Measurements from ENCODE around the gene LSM7.

The LSM7 gene

DNA sequence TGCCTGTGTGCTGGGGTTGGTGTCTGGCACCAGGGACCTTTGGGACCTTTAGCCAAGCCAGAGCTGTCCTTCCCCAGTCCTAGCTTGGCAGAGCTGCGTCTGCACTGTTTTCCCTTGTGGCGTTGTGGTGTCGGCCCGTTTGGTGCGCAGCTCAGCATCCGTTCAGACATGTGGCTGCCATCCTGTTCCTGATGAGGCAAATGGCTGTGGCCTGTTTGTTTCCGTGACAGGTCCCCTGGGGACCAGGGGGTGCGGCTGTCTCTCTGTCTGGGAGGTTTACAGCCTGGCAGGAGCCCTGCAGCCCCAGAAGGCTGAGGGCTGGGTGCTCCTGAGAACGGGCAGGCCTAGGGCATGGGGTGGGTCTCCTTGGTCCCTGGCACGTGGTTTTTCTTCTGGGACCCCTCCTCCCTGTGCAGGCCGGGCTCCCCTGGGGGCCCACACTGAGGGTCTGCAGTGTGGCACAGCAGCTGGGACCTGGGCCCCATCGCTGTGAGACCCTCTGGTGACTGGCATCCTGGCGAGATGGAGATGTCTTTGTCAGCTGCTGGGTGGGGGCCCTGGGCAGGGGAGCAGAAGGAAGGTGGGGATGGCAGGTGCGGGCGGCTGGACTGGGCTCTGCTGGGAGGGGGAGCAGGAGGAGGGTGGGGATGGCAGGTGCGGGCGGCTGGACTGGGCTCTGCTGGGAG lies 4.1 kb upstream of the LSM7 start:
- POLR2A ChIA-PET = no interaction called here
- DNase-seq (ENCODE audit: low read depth, low spot score) = no peak
- CTCF ChIA-PET = interaction anchor here (0.8 to 1.1 kb wide), 2 partner anchors 58 to 60 kb away, joined by 3 read pairs; no protein-coding TSS in a partner anchor
- no peak overlapping the region for H3K4me3 ChIP-seq (ENCODE audit: low read depth, low read length)
- TF ChIP-seq, protein P1, sequence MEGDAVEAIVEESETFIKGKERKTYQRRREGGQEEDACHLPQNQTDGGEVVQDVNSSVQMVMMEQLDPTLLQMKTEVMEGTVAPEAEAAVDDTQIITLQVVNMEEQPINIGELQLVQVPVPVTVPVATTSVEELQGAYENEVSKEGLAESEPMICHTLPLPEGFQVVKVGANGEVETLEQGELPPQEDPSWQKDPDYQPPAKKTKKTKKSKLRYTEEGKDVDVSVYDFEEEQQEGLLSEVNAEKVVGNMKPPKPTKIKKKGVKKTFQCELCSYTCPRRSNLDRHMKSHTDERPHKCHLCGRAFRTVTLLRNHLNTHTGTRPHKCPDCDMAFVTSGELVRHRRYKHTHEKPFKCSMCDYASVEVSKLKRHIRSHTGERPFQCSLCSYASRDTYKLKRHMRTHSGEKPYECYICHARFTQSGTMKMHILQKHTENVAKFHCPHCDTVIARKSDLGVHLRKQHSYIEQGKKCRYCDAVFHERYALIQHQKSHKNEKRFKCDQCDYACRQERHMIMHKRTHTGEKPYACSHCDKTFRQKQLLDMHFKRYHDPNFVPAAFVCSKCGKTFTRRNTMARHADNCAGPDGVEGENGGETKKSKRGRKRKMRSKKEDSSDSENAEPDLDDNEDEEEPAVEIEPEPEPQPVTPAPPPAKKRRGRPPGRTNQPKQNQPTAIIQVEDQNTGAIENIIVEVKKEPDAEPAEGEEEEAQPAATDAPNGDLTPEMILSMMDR (IDR thresholded peaks at IDR 0.05; ENCODE audit: insufficient read depth, low read length, missing control alignments) = no peak

DNA sequence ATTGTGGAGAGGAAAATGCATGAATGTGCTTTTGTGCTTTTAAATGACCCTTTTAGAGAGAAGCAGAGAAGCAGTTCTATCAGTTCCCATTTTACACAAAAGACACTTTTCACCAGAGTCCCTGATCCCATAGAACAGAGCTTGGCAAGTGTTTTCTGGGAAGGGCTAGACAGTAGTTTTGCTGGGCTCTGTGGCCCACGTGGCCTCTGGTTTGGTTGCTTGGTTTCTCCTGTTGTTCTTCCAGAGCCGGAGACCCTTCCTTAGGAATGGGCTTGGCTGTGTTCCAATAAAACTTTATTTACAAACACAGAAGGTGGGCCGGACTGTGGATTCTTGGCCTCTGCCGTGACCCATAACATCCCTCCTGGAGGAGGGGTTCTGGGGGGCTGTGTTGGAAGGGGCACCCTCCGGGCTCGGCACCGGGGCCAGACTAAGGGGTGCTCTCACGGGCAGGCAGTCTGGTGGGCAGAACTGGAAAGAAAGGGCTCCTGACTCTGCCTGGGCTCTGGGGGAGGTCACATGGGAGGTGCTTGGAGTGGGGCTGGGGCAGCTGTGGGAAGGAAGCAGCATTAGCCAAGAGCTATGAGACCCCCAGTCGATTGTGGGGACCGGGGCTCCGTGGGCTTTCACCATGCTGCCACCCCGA lies 3.3 kb upstream of the LSM7 start:
- no peak overlapping the region for H3K4me3 ChIP-seq (ENCODE audit: low read depth, low read length)
- TF ChIP-seq, protein P1 (IDR thresholded peaks at IDR 0.05; ENCODE audit: insufficient read depth, low read length, missing control alignments) = no peak

DNA sequence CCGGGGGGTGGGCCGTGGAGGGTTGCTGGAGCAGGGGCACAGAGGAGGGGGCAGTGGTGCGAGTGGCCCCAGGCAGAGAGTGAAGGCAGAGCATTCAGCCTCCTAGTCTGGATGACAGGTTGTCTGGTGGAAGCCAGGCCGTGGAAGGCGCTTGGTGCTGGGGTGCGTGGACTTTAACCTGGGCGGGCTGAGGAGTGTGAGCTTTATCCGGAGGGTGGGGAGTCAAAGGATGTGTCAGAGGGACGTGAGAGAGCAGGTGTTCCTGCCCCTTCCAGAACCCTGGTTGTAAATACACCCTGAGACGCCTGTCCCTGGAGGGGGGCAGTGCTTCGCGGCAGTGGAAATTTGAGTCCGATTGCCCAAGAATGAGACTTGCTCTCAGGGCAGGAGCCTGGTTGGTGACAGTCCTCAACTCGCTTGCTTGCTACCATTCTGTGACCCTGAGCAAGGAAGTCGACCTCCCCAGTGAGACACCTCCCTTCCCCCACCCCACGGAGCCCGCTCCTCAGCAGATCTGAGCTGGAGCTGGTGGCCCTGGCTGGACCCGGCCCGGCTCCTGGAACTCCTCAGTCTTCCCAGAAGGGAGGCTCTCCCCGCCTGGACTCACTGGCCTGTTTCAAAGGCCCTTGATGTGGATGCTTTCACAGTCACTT lies 2.4 kb upstream of the LSM7 start:
- ChIA-PET CTCF (interaction anchor here (1.2 kb wide), 1 partner anchor 14 kb away, joined by 5 read pairs; no protein-coding TSS in a partner anchor), POLR2A (no interaction called here)
- no peak for DNase-seq (ENCODE audit: low read depth, low spot score)
- TF ChIP-seq, protein P1 (IDR thresholded peaks at IDR 0.05; ENCODE audit: insufficient read depth, low read length, missing control alignments) = no peak
- H3K4me3 ChIP-seq (ENCODE audit: low read depth, low read length) = no peak overlapping the region

More for the DNA sequence above, 3.3 kb upstream of the LSM7 start:
- POLR2A ChIA-PET = interaction anchor here (0.5 kb wide), 1 partner anchor 96 kb away, joined by 3 read pairs; the partner anchor contains the start of gene PLEKHJ1
- CTCF ChIA-PET = interaction anchor here (0.8 to 1.1 kb wide), 2 partner anchors 58 to 61 kb away, joined by 3 read pairs; no protein-coding TSS in a partner anchor
- DNase-seq (ENCODE audit: low read depth, low spot score) = no peak

DNA sequence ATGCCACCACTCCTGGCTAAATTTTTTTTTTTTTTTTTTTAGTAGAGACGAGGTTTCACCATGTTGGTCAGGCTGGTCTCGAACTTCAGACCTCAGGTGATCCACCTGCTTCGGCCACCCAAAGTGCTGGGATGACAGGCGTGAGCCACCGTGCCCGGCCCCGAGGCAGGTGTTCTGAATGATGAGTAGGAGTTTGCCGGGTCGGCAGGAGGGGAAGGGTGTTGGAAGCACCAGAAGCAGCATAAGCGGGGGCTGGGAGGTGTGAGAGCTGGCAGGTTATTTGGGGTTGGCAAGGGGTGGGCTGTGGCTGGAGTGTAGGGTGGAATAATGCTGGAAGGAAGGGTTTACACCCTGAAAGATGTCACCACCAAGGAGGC lies 1.9 kb upstream of the LSM7 start:
- POLR2A ChIA-PET = interaction anchor here (0.6 kb wide), 1 partner anchor 1245 kb away, joined by 3 read pairs; no protein-coding TSS in a partner anchor
- no peak overlapping the region for H3K4me3 ChIP-seq (ENCODE audit: low read depth, low read length)
- CTCF ChIA-PET = interaction anchor here (0.9 to 1.2 kb wide), 2 partner anchors 14 to 281 kb away, joined by 3 to 5 read pairs; no protein-coding TSS in a partner anchor
- TF ChIP-seq, protein P1 (IDR thresholded peaks at IDR 0.05; ENCODE audit: insufficient read depth, low read length, missing control alignments) = no peak
- DNase-seq (ENCODE audit: low read depth, low spot score) = no peak

DNA sequence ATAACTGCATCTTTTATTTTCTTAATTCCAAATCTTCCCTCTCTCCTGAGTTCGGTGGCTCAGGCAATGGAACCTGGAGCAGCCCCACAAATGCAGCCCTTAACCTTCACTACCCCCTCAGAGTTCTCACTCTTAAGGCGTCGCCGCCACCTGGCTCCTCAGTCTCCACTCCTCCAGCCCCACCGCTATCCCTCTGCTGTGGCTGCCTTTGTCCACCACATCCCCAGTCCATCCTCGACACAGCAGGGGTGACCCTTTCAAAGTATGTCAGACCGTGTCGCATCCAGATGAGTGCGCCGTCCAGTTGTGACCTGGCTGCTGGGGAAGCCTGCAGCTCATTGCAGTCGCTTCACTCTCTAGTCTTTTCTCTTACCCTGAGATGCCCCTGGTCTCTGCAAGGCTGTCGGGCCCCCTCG lies 1.1 kb upstream of the LSM7 start:
- TF ChIP-seq, protein P1 (IDR thresholded peaks at IDR 0.05; ENCODE audit: insufficient read depth, low read length, missing control alignments) = no peak
- no peak for DNase-seq (ENCODE audit: low read depth, low spot score)
- POLR2A ChIA-PET = interaction anchor here (0.6 kb wide), 1 partner anchor 1245 kb away, joined by 3 read pairs; no protein-coding TSS in a partner anchor
- H3K4me3 ChIP-seq (ENCODE audit: low read depth, low read length) = peak overlapping the region; percentile 92
- CTCF ChIA-PET = interaction anchor here (0.9 to 1.7 kb wide), 3 partner anchors 13 to 282 kb away, joined by 3 to 7 read pairs (median 5); no protein-coding TSS in a partner anchor

DNA sequence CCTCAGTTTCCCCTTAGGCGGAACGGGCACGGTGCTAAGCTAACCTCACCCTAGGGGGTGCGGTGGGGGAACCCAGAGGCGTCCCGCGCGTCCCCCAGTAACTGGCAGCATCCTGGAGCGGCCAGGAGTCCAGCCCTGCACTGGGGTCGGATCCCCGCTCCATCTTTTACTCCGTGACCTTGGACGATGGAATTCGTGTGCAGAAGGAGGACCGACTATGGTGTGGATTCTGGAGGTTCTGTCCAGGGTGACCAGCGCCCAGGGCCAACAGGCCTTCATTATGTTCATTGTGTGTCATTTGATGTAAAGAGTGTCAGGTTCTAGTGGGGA lies 728 bp upstream of the LSM7 start:
- POLR2A ChIA-PET = no interaction called here
- CTCF ChIA-PET = interaction anchor here (0.9 to 1.7 kb wide), 2 partner anchors 63 to 282 kb away, joined by 3 to 7 read pairs; no protein-coding TSS in a partner anchor
- DNase-seq (ENCODE audit: low read depth, low spot score) = no peak
- H3K4me3 ChIP-seq (ENCODE audit: low read depth, low read length) = peak overlapping the region; percentile 92
- TF ChIP-seq, protein P1 (IDR thresholded peaks at IDR 0.05; ENCODE audit: insufficient read depth, low read length, missing control alignments) = no peak

Data from AG04449 (cell line).